HepG2 (cell line): ENCODE results near the gene PPM1G. TPM values are rescaled to one million over a fixed set of nuclear protein-coding genes. Genes with fewer than 3 reads are reported as not detected.

ENCODE experiments used
- ARNT2 ChIP-seq: sonication (generic); formaldehyde crosslinking; IDR thresholded peaks from 2 replicates; pipeline ENCODE4 v1.8.0; 2022; ENCODE audit warnings: mild to moderate bottlenecking, low read depth, missing genetic modification reagents, moderate library complexity
- CHD2 ChIP-seq: IDR thresholded peaks from 2 replicates; pipeline ENCODE4 v1.6.1; 2011; ENCODE audit warnings: low read depth, low read length, improper control_type of control experiment
- HOXD1 ChIP-seq: sonication (generic); formaldehyde crosslinking; IDR thresholded peaks from 2 replicates; pipeline ENCODE4 v1.5.0; 2020; ENCODE audit warnings: missing genetic modification reagents
- IRX3 ChIP-seq: sonication (generic); formaldehyde crosslinking; IDR thresholded peaks from 2 replicates; pipeline ENCODE4 v1.8.1; 2023; ENCODE audit warnings: mild to moderate bottlenecking, low read depth, missing genetic modification reagents, borderline replicate concordance
- KAT2B ChIP-seq: fragments of 150-350 bp; IDR thresholded peaks from 2 replicates; pipeline ENCODE4 v1.6.1; 2014; ENCODE audit warnings: low read depth, low read length, borderline replicate concordance
- PAX8 ChIP-seq: sonication (generic); formaldehyde crosslinking; IDR thresholded peaks from 2 replicates; pipeline ENCODE4 v1.8.0; 2022; ENCODE audit warnings: mild to moderate bottlenecking, missing genetic modification reagents, borderline replicate concordance
- RFX5 ChIP-seq: IDR thresholded peaks from 2 replicates; pipeline ENCODE4 v1.6.1; 2011; ENCODE audit warnings: low read depth, low read length, improper control_type of control experiment
- SSRP1 ChIP-seq: IDR thresholded peaks from 2 replicates; pipeline ENCODE4 v1.6.1; 2016; ENCODE audit warnings: control low read depth
- TCF7L2 ChIP-seq: IDR thresholded peaks from 2 replicates; pipeline ENCODE4 v1.6.1; 2011; ENCODE audit warnings: mild to moderate bottlenecking, low read depth, low read length, moderate library complexity
- ZC3H4 ChIP-seq: sonication (generic); formaldehyde crosslinking; IDR thresholded peaks from 2 replicates; pipeline ENCODE4 v1.4.0; 2020; ENCODE audit warnings: missing genetic modification reagents, borderline replicate concordance
- ZFP82 ChIP-seq: sonication (generic); formaldehyde crosslinking; IDR thresholded peaks from 2 replicates; pipeline ENCODE4 v1.5.1; 2020; ENCODE audit warnings: mild to moderate bottlenecking, missing genetic modification reagents, borderline replicate concordance
- ZNF20 ChIP-seq: sonication (generic); formaldehyde crosslinking; IDR thresholded peaks from 2 replicates; pipeline ENCODE4 v1.4.0; 2020; ENCODE audit warnings: mild to moderate bottlenecking, moderate library complexity, missing genetic modification reagents
- ZNF33B ChIP-seq: sonication (generic); formaldehyde crosslinking; IDR thresholded peaks from 2 replicates; pipeline ENCODE4 v1.5.1; 2020; ENCODE audit warnings: mild to moderate bottlenecking, missing genetic modification reagents
- ZNF460 ChIP-seq: sonication (generic); formaldehyde crosslinking; IDR thresholded peaks from 2 replicates; pipeline ENCODE4 v1.5.1; 2020; ENCODE audit warnings: missing genetic modification reagents, mild to moderate bottlenecking, borderline replicate concordance
- ZNF496 ChIP-seq: sonication (generic); formaldehyde crosslinking; IDR thresholded peaks from 2 replicates; pipeline ENCODE4 v1.8.1; 2023; ENCODE audit warnings: mild to moderate bottlenecking, moderate library complexity, missing genetic modification reagents; ENCODE audit not compliant: insufficient replicate concordance
- ZNF639 ChIP-seq: conservative IDR thresholded peaks from 2 replicates; pipeline ENCODE4 v1.6.1; 2018; ENCODE audit warnings: missing genetic modification reagents
- ZNF670 ChIP-seq: sonication (generic); formaldehyde crosslinking; IDR thresholded peaks from 2 replicates; pipeline ENCODE4 v1.8.0; 2022; ENCODE audit warnings: mild to moderate bottlenecking, missing genetic modification reagents, borderline replicate concordance
- ZNF782 ChIP-seq: sonication (generic); formaldehyde crosslinking; IDR thresholded peaks from 2 replicates; pipeline ENCODE4 v1.4.0; 2020; ENCODE audit warnings: missing genetic modification reagents, mild to moderate bottlenecking, borderline replicate concordance
- polyA plus RNA-seq, 8 experiments: library from polyadenylated mRNA; depleted of rRNA in 3 of 8; stranded (reverse) in 7 of 8; unstranded in 1 of 8; fragments of >200 nt; fragmentation: Illumina TruSeq in 4 of 8; extraction: Trizol in 4 of 8; gene quantifications; 2 replicates each; pipeline versions ENCODE4 v1.2.1 to v1.2.3, GENCODE V29; 2011 to 2016; ENCODE audit warnings: low read depth in 4 of 8, missing spikeins in 1 of 8, mixed read lengths in 1 of 8; ENCODE audit not compliant: insufficient read depth in 1 of 8
- total RNA-seq, 5 experiments: library from RNA; depleted of rRNA; stranded (reverse); fragments of >200 nt; fragmentation: Illumina TruSeq; extraction: Trizol; gene quantifications; 2 replicates each; pipeline ENCODE4 v1.2.3, GENCODE V29; 2016; ENCODE audit warnings: low read depth in 1 of 5
- TF ChIP-seq, protein P1 (sequence below): sonication (generic); formaldehyde crosslinking; conservative IDR thresholded peaks from 2 replicates; pipeline ENCODE4 v1.4.0; 2020; ENCODE audit warnings: missing genetic modification reagents
- TF ChIP-seq, protein P2 (sequence below): sonication (generic); formaldehyde crosslinking; IDR thresholded peaks from 2 replicates; pipeline ENCODE4 v1.5.1; 2020; ENCODE audit warnings: missing genetic modification reagents, mild to moderate bottlenecking, borderline replicate concordance
- TF ChIP-seq, protein P3 (sequence below): sonication (generic); formaldehyde crosslinking; IDR thresholded peaks from 2 replicates; pipeline ENCODE4 v1.5.0; 2020; ENCODE audit warnings: mild to moderate bottlenecking, missing genetic modification reagents

PPM1G gene
- total and polyA plus RNA-seq, 2 of the 13 experiments (the other 11 are each of a cell fraction or from before 2014, with no cell fraction given), result 58.2 to 213 TPM

DNA sequence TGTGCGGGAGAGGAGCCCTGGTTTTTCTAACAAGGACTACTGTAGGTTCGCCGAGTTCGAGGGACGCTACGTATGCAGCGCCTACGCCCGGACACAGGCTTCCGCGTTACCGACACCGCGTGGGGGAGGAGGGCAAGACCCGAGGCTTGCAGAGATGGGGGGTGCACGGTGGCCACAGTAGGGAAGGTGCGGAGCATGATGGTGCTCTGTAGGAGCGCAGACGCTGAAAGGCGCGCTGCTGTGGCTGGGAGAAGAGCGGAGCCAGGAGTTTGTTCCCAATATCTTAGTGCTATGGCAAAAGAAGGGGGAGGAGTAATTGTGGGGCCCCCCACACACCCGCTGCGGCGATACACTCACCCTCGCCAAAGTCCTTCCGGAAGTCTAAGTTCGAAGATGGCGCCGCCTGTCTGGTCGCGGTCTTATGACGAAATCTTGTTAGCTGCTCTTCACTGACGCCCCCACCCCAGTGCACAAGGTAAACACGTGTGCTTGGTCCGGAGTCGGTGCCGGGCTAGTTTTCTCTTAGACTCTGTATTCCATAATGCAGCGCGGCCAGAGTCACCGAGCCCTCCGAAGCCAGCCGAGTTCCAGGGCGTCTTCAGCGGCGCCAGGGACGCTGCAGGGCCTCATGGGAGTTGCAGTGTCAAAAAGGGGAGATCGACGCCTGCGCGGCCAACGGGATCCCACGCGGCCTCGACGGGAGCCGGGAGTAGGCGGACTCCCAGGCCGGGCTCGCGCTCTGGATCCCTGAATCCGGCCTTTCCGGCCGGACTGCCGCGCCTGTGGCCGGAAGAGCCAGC, 52.8 kb downstream of the PPM1G start, which contains the start of gene GTF3C2 (continued):
- TF ChIP-seq, protein P1, sequence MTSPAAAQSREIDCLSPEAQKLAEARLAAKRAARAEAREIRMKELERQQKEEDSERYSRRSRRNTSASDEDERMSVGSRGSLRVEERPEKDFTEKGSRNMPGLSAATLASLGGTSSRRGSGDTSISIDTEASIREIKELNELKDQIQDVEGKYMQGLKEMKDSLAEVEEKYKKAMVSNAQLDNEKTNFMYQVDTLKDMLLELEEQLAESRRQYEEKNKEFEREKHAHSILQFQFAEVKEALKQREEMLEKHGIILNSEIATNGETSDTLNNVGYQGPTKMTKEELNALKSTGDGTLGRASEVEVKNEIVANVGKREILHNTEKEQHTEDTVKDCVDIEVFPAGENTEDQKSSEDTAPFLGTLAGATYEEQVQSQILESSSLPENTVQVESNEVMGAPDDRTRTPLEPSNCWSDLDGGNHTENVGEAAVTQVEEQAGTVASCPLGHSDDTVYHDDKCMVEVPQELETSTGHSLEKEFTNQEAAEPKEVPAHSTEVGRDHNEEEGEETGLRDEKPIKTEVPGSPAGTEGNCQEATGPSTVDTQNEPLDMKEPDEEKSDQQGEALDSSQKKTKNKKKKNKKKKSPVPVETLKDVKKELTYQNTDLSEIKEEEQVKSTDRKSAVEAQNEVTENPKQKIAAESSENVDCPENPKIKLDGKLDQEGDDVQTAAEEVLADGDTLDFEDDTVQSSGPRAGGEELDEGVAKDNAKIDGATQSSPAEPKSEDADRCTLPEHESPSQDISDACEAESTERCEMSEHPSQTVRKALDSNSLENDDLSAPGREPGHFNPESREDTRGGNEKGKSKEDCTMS (CRISPR knock-in tag), result 0 out of 2 replicates have a peak, but pooled peaks have one; percentile 39
- TF ChIP-seq ARNT2 (CRISPR knock-in tag) (peak; percentile 66; the same call in 1 of the 2 replicates), ZFP82 (CRISPR knock-in tag) (0 out of 2 replicates have a peak, but pooled peaks have one; percentile 55), CHD2 (peak; percentile 88), ZNF782 (peak; percentile 78), TCF7L2 (no peak), ZC3H4 (CRISPR knock-in tag) (peak; percentile 81; the same call in 1 of the 2 replicates), IRX3 (0 out of 2 replicates have a peak, but pooled peaks have one; percentile 64), ZNF639 (peak; percentile 92), SSRP1 (CRISPR knock-in tag) (peak; percentile 65), KAT2B (no peak), PAX8 (CRISPR knock-in tag) (peak; percentile 99), ZNF670 (CRISPR knock-in tag) (peak; percentile 89), ZNF33B (CRISPR knock-in tag) (no peak; the same call in 1 of the 2 replicates), HOXD1 (CRISPR knock-in tag) (peak; percentile 25), RFX5 (peak; percentile 17; the same call in 1 of the 2 replicates), ZNF496 (no peak), ZNF460 (CRISPR knock-in tag) (no peak), ZNF20 (CRISPR knock-in tag) (no peak)
- TF ChIP-seq, protein P2, sequence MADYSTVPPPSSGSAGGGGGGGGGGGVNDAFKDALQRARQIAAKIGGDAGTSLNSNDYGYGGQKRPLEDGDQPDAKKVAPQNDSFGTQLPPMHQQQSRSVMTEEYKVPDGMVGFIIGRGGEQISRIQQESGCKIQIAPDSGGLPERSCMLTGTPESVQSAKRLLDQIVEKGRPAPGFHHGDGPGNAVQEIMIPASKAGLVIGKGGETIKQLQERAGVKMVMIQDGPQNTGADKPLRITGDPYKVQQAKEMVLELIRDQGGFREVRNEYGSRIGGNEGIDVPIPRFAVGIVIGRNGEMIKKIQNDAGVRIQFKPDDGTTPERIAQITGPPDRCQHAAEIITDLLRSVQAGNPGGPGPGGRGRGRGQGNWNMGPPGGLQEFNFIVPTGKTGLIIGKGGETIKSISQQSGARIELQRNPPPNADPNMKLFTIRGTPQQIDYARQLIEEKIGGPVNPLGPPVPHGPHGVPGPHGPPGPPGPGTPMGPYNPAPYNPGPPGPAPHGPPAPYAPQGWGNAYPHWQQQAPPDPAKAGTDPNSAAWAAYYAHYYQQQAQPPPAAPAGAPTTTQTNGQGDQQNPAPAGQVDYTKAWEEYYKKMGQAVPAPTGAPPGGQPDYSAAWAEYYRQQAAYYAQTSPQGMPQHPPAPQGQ (CRISPR knock-in tag), result no peak
- TF ChIP-seq, protein P3, sequence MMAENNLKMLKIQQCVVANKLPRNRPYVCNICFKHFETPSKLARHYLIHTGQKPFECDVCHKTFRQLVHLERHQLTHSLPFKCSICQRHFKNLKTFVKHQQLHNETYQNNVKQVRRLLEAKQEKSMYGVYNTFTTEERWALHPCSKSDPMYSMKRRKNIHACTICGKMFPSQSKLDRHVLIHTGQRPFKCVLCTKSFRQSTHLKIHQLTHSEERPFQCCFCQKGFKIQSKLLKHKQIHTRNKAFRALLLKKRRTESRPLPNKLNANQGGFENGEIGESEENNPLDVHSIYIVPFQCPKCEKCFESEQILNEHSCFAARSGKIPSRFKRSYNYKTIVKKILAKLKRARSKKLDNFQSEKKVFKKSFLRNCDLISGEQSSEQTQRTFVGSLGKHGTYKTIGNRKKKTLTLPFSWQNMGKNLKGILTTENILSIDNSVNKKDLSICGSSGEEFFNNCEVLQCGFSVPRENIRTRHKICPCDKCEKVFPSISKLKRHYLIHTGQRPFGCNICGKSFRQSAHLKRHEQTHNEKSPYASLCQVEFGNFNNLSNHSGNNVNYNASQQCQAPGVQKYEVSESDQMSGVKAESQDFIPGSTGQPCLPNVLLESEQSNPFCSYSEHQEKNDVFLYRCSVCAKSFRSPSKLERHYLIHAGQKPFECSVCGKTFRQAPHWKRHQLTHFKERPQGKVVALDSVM (CRISPR knock-in tag), result peak; percentile 78
